B cell (primary cell): ENCODE results near the gene CATSPERB. TPM values are rescaled to one million over a fixed set of nuclear protein-coding genes. Genes with fewer than 3 reads are reported as not detected.

Experiments
- ATAC-seq: fragments of 200-7000 bp; cut with Tn5 transposase; one replicate; pipeline ENCODE4 v1.10.0; 2021; ENCODE audit warnings: low read depth, mild to moderate bottlenecking, moderate number of reproducible peaks, moderate library complexity
- CTCF ChIA-PET: fragments of 350-600 bp; sonication (Branson Sonifier 250); formaldehyde crosslinking; loops from one replicate; lab custom pipeline; 2021; ENCODE audit warnings: antibody characterized with exemption, inconsistent platforms; lab: Charles Lee
- POLR2A ChIA-PET: fragments of 350-600 bp; sonication (Branson Sonifier 250); formaldehyde crosslinking; loops from one replicate; lab custom pipeline; 2021; ENCODE audit warnings: antibody characterized with exemption; lab: Charles Lee
- DNase-seq: peaks from one replicate; pipeline ENCODE4 v3.0.0; 2013
- H2AFZ ChIP-seq: 2 replicates; pipeline ENCODE4 v1.6.1; 2012; ENCODE audit warnings: mild to moderate bottlenecking, low read depth, low read length; ENCODE audit not compliant: insufficient read depth, poor library complexity, severe bottlenecking
- H3K27ac ChIP-seq, 2 donors: 1 replicate in 1 of 2; 2 replicates in 1 of 2; pipeline ENCODE4 v1.5.1; 2012 to 2013; ENCODE audit warnings: low read length in 2 of 2, mild to moderate bottlenecking in 2 of 2, moderate library complexity in 1 of 2
- H3K27me3 ChIP-seq, 4 experiments: fragments of 200-600 bp in 1 of 4; sonication (generic) in 1 of 4; replicated peaks in 1 of 4; 1 replicate in 2 of 4; 2 replicates in 2 of 4; pipeline versions ENCODE4 v1.6.1 to v1.7.0; 2013 to 2016; ENCODE audit warnings: low read length in 3 of 4, mild to moderate bottlenecking in 2 of 4, mixed read lengths in 1 of 4, moderate library complexity in 1 of 4; ENCODE audit not compliant: insufficient read depth in 4 of 4, control insufficient read depth in 3 of 4; ENCODE audit errors: control extremely low read depth in 1 of 4
- H3K36me3 ChIP-seq, 2 experiments: replicated peaks in 1 of 2; 1 replicate in 1 of 2; 2 replicates in 1 of 2; pipeline versions ENCODE4 v1.6.1 to v1.7.1; 2013; ENCODE audit warnings: low read length in 1 of 2; ENCODE audit not compliant: insufficient read depth in 2 of 2, control insufficient read depth in 1 of 2; ENCODE audit errors: control extremely low read depth in 1 of 2, extremely low read depth in 1 of 2
- H3K4me1 ChIP-seq, 2 donors: fragments of 200-600 bp in 1 of 2; sonication (generic) in 1 of 2; 1 replicate in 1 of 2; 2 replicates in 1 of 2; pipeline versions ENCODE4 v1.5.1 to v1.6.1; 2013 to 2017; ENCODE audit warnings: low read length in 2 of 2; ENCODE audit not compliant: control insufficient read depth in 2 of 2, insufficient read depth in 2 of 2
- H3K4me2 ChIP-seq: replicated peaks from 2 replicates; pipeline ENCODE3; 2012; ENCODE audit warnings: mild to moderate bottlenecking, low read depth, low read length; ENCODE audit not compliant: poor library complexity, severe bottlenecking
- H3K4me3 ChIP-seq, 5 experiments: fragments of 200-600 bp in 1 of 5; sonication (generic) in 1 of 5; 1 replicate in 3 of 5; 2 replicates in 2 of 5; pipeline versions ENCODE4 v1.5.1 to v1.7.0; 2011 to 2016; ENCODE audit warnings: low read length in 4 of 5, mild to moderate bottlenecking in 4 of 5, low read depth in 2 of 5, control low read depth in 1 of 5, moderate library complexity in 1 of 5; ENCODE audit not compliant: insufficient read depth in 1 of 5; ENCODE audit errors: control extremely low read depth in 1 of 5, extremely low read depth in 1 of 5
- H3K79me2 ChIP-seq: fragments of 200-600 bp; sonication (generic); one replicate; pipeline ENCODE4 v1.6.0; 2016; ENCODE audit warnings: low read length; ENCODE audit not compliant: control insufficient read depth, insufficient read depth
- H3K9ac ChIP-seq: fragments of 200-600 bp; sonication (generic); 2 replicates; pipeline ENCODE4 v1.6.1; 2017; ENCODE audit warnings: mild to moderate bottlenecking, low read length, moderate library complexity
- H3K9me3 ChIP-seq, 3 donors: one replicate each; pipeline versions ENCODE4 v1.6.1 to v1.7.1; 2013; ENCODE audit warnings: low read length in 2 of 3; ENCODE audit not compliant: control insufficient read depth in 2 of 3, insufficient read depth in 1 of 3; ENCODE audit errors: control extremely low read depth in 1 of 3
- H4K20me1 ChIP-seq: 2 replicates; pipeline ENCODE4 v1.6.0; 2012; ENCODE audit warnings: mild to moderate bottlenecking, low read length; ENCODE audit not compliant: insufficient read depth, control insufficient read depth, poor library complexity, severe bottlenecking
- H3K27ac Mint-ChIP-seq: one replicate; pipeline ENCODE4 v1.8.0; 2021; ENCODE audit warnings: mixed read lengths
- H3K27me3 Mint-ChIP-seq: one replicate; pipeline ENCODE4 v1.8.0; 2021; ENCODE audit warnings: mixed read lengths
- H3K4me1 Mint-ChIP-seq: one replicate; pipeline ENCODE4 v1.8.0; 2021; ENCODE audit warnings: mixed read lengths
- H3K4me3 Mint-ChIP-seq: one replicate; pipeline ENCODE4 v1.8.0; 2021; ENCODE audit warnings: mixed read lengths
- H3K9me3 Mint-ChIP-seq: one replicate; pipeline ENCODE4 v1.8.0; 2022; ENCODE audit warnings: mixed read lengths; ENCODE audit not compliant: insufficient read depth
- EZH2 ChIP-seq: IDR thresholded peaks from 2 replicates; pipeline ENCODE4 v1.6.1; 2012; ENCODE audit warnings: borderline replicate concordance, low read depth, mild to moderate bottlenecking, moderate library complexity, low read length; ENCODE audit not compliant: insufficient read depth, poor library complexity, severe bottlenecking
- WGBS: methylation state at CpG from one replicate; pipeline ENCODE4 v1.1.5; 2013; ENCODE audit warnings: missing lambda C conversion rate; ENCODE audit not compliant: insufficient coverage; 5-methylcytosine and 5-hydroxymethylcytosine counted together
- intact Hi-C: fragments of 100-400 bp; cut with micrococcal nuclease; formaldehyde crosslinking; loops from one replicate; pipeline ENCODE4 v1.10.0; 2022
- polyA plus RNA-seq: library from polyadenylated mRNA; depleted of rRNA; stranded (reverse); fragments of >200 nt; gene quantifications from 2 replicates; pipeline ENCODE4 v1.2.3, GENCODE V29; 2012
- total RNA-seq, 2 donors: library from RNA; stranded (reverse); fragments of 120-200 nt in 1 of 2; gene quantifications; 1 replicate in 1 of 2; 2 replicates in 1 of 2; pipeline versions ENCODE4 v1.2.3 to v1.2.4, GENCODE V29; 2013 to 2022
- TF ChIP-seq, protein P1 (sequence below): fragments of 200-600 bp; IDR thresholded peaks from one replicate; pipeline ENCODE4 v1.8.0; 2022; ENCODE audit warnings: antibody characterized with exemption, mild to moderate bottlenecking

Gene CATSPERB
- total and polyA plus RNA-seq, 2 donors (not counting 1 experiment from before 2014, with no cell fraction given): 0.12 to 0.18 TPM

GRCh38 chr14:91727121-91727520 is 4.8 kb downstream of the CATSPERB start:
- H3K36me3 ChIP-seq: no peaks in the 10 kb centered on the region
- no CpG with 5 or more reads among the region's 2 CpGs for WGBS
- no peak for ATAC-seq
- ChIA-PET POLR2A (no interaction called here), CTCF (interaction anchor here (0.9 kb wide), 1 partner anchor 12 kb away, joined by 4 read pairs; no protein-coding TSS in a partner anchor)
- H3K4me1 ChIP-seq: no peaks in the 10 kb centered on the region
- H2AFZ ChIP-seq: no peak overlapping the region
- no peak overlapping the region for H3K4me3 ChIP-seq
- H4K20me1 ChIP-seq: no peaks in the 10 kb centered on the region
- intact Hi-C loops: no loop called here
- no peak overlapping the region for H3K4me2 ChIP-seq
- no peak for DNase-seq
- H3K4me1 Mint-ChIP-seq: no peaks in the 10 kb centered on the region
- no peaks in the 10 kb centered on the region for H3K9me3 ChIP-seq
- H3K27me3 ChIP-seq: peaks cover 0 to under 1% (median 0%) of the 10 kb centered on the region in 4 experiments
- H3K27ac Mint-ChIP-seq: no peak overlapping the region
- H3K9me3 Mint-ChIP-seq: no peaks in the 10 kb centered on the region
- H3K79me2 ChIP-seq: no peaks in the 10 kb centered on the region
- TF ChIP-seq, protein P1, sequence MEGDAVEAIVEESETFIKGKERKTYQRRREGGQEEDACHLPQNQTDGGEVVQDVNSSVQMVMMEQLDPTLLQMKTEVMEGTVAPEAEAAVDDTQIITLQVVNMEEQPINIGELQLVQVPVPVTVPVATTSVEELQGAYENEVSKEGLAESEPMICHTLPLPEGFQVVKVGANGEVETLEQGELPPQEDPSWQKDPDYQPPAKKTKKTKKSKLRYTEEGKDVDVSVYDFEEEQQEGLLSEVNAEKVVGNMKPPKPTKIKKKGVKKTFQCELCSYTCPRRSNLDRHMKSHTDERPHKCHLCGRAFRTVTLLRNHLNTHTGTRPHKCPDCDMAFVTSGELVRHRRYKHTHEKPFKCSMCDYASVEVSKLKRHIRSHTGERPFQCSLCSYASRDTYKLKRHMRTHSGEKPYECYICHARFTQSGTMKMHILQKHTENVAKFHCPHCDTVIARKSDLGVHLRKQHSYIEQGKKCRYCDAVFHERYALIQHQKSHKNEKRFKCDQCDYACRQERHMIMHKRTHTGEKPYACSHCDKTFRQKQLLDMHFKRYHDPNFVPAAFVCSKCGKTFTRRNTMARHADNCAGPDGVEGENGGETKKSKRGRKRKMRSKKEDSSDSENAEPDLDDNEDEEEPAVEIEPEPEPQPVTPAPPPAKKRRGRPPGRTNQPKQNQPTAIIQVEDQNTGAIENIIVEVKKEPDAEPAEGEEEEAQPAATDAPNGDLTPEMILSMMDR: no peak
- no peak for TF ChIP-seq EZH2
- no peak overlapping the region for H3K4me3 Mint-ChIP-seq
- H3K9ac ChIP-seq: no peak overlapping the region
- H3K27me3 Mint-ChIP-seq: peaks cover 12% of the 10 kb centered on the region
- no peak overlapping the region for H3K27ac ChIP-seq

GRCh38 chr14:91723501-91723900 is 8.4 kb downstream of the CATSPERB start:
- H3K4me3 Mint-ChIP-seq: no peak overlapping the region
- peaks cover 16% of the 10 kb centered on the region for H3K27me3 Mint-ChIP-seq
- no peak overlapping the region for H3K4me2 ChIP-seq
- no peak overlapping the region for H2AFZ ChIP-seq
- ChIA-PET CTCF (no interaction called here), POLR2A (no interaction called here)
- intact Hi-C loops: no loop called here
- ATAC-seq (no peak), DNase-seq (no peak)
- H3K4me1 ChIP-seq: no peaks in the 10 kb centered on the region
- H4K20me1 ChIP-seq: no peaks in the 10 kb centered on the region
- no peaks in the 10 kb centered on the region for H3K9me3 ChIP-seq
- no peak overlapping the region for H3K9ac ChIP-seq
- WGBS: no CpG with 5 or more reads among the region's 2 CpGs
- peaks cover 0 to 3% (median 0%) of the 10 kb centered on the region in 4 experiments for H3K27me3 ChIP-seq
- H3K27ac Mint-ChIP-seq: no peak overlapping the region
- H3K4me3 ChIP-seq: no peak overlapping the region
- H3K4me1 Mint-ChIP-seq: no peaks in the 10 kb centered on the region
- H3K27ac ChIP-seq: no peak overlapping the region
- H3K9me3 Mint-ChIP-seq: no peaks in the 10 kb centered on the region
- no peaks in the 10 kb centered on the region for H3K36me3 ChIP-seq
- H3K79me2 ChIP-seq: no peaks in the 10 kb centered on the region
- TF ChIP-seq EZH2: no peak
- TF ChIP-seq, protein P1: no peak
